Endometrial microvascular endothelial cells (primary cell): ENCODE data around the gene IGSF9. TPM values are rescaled to one million over a fixed set of nuclear protein-coding genes. Genes with fewer than 3 reads are reported as not detected.

Source experiments
- in situ Hi-C: cut with HindIII; loops from 2 replicates; pipeline ENCODE4 v1.10.0; 2017; ENCODE audit warnings: low sequenced_read_pairs, low pct_unique_long_range_greater_than_20kb; ENCODE audit errors: inconsistent ontology term
- total RNA-seq: library from RNA; depleted of rRNA; stranded (reverse); fragments of >200 nt; gene quantifications from one replicate; pipeline ENCODE4 v1.2.3, GENCODE V29; 2015; ENCODE audit errors: inconsistent ontology term

The IGSF9 gene
- total RNA-seq, 1 donor from 2014 or later: not detected

GRCh38 chr1:159924025-159924790, 21.2 kb downstream of the IGSF9 start:
- in situ Hi-C loops: no loop called here

- in situ Hi-C loops: no loop called here
Measured at GRCh38 chr1:159923203-159924024, 22.0 kb downstream of the IGSF9 start.

GRCh38 chr1:159922511-159923202, 22.8 kb downstream of the IGSF9 start:
- in situ Hi-C loops: no loop called here

- in situ Hi-C loops: no loop called here
Measured at GRCh38 chr1:159921700-159922504, 23.5 kb downstream of the IGSF9 start.

- in situ Hi-C loops: no loop called here
Measured at GRCh38 chr1:159921251-159921650, 24.2 kb downstream of the IGSF9 start.

GRCh38 chr1:159920651-159921050, 24.8 kb downstream of the IGSF9 start:
- in situ Hi-C loops: no loop called here

- in situ Hi-C loops: no loop called here
Measured at GRCh38 chr1:159920202-159920601, 25.2 kb downstream of the IGSF9 start.

- in situ Hi-C loops: no loop called here
Measured at GRCh38 chr1:159919236-159919865, 26.1 kb downstream of the IGSF9 start.

GRCh38 chr1:159918352-159919200, 26.8 kb downstream of the IGSF9 start:
- in situ Hi-C loops: no loop called here

GRCh38 chr1:159917533-159918351, 27.7 kb downstream of the IGSF9 start:
- in situ Hi-C loops: no loop called here

GRCh38 chr1:159916242-159917051, 29.0 kb downstream of the IGSF9 start:
- in situ Hi-C loops: no loop called here

GRCh38 chr1:159915571-159916241, 29.7 kb downstream of the IGSF9 start:
- in situ Hi-C loops: no loop called here

- in situ Hi-C loops: no loop called here
Measured at GRCh38 chr1:159914252-159915018, 31.0 kb downstream of the IGSF9 start.

GRCh38 chr1:159913451-159914192, 31.8 kb downstream of the IGSF9 start:
- in situ Hi-C loops: no loop called here
